DOHH2 (cell line): Measurements from ENCODE around the gene ERC2.

Experiments
- H3F3A ChIP-seq: fragments of 200-600 bp; sonication (generic), shearing (Covaris generic); 2 replicates; pipeline ENCODE4 v1.6.0; 2016; ENCODE audit warnings: antibody characterized with exemption, mild to moderate bottlenecking; ENCODE audit not compliant: control insufficient read depth, insufficient read depth
- H3K27ac ChIP-seq: fragments of 200-600 bp; sonication (generic); 2 replicates; pipeline ENCODE4 v1.5.1; 2014; ENCODE audit warnings: low read depth, mild to moderate bottlenecking, low read length, moderate library complexity
- H3K27me3 ChIP-seq: fragments of 200-600 bp; sonication (generic); 2 replicates; pipeline ENCODE4 v1.6.1; 2014; ENCODE audit warnings: mild to moderate bottlenecking, low read length, mixed read lengths; ENCODE audit not compliant: control insufficient read depth
- H3K36me3 ChIP-seq: fragments of 200-600 bp; sonication (generic); 2 replicates; pipeline ENCODE4 v1.6.1; 2014; ENCODE audit warnings: mild to moderate bottlenecking, low read length, moderate library complexity, mixed read lengths; ENCODE audit not compliant: control insufficient read depth
- H3K4me1 ChIP-seq: fragments of 200-600 bp; sonication (generic); 2 replicates; pipeline ENCODE4 v1.6.1; 2014; ENCODE audit warnings: mild to moderate bottlenecking, low read length, mixed read lengths; ENCODE audit not compliant: control insufficient read depth
- H3K4me2 ChIP-seq: fragments of 200-600 bp; sonication (generic); 2 replicates; pipeline ENCODE4 v1.6.0; 2014; ENCODE audit warnings: mild to moderate bottlenecking, low read length, moderate library complexity
- H3K4me3 ChIP-seq: fragments of 200-600 bp; sonication (generic); 2 replicates; pipeline ENCODE4 v1.5.1; 2014; ENCODE audit warnings: mild to moderate bottlenecking, low read length, mixed read lengths
- H3K79me2 ChIP-seq: fragments of 200-600 bp; sonication (generic); 2 replicates; pipeline ENCODE4 v1.6.1; 2014; ENCODE audit warnings: mild to moderate bottlenecking, low read length, mixed read lengths; ENCODE audit not compliant: control insufficient read depth
- H3K9me2 ChIP-seq: fragments of 200-600 bp; sonication (generic); replicated peaks from 2 replicates; pipeline ENCODE4 v1.6.1; 2014; ENCODE audit warnings: mild to moderate bottlenecking, low read length, mixed read lengths; ENCODE audit not compliant: control insufficient read depth
- H3K9me3 ChIP-seq: fragments of 200-600 bp; sonication (generic); 2 replicates; pipeline ENCODE4 v1.6.1; 2014; ENCODE audit warnings: antibody characterized with exemption, low read length, mixed read lengths; ENCODE audit not compliant: control insufficient read depth, insufficient read depth
- H4K20me1 ChIP-seq: fragments of 200-600 bp; sonication (generic); 2 replicates; pipeline ENCODE4 v1.6.0; 2014; ENCODE audit warnings: low read depth, mild to moderate bottlenecking, antibody characterized with exemption, low read length, moderate library complexity; ENCODE audit not compliant: control insufficient read depth, insufficient read depth
- CTCF ChIP-seq: fragments of 200-600 bp; sonication (generic); IDR thresholded peaks from one replicate; pipeline ENCODE4 v1.5.1; 2014; ENCODE audit warnings: antibody characterized with exemption, mild to moderate bottlenecking, low read depth, low read length; ENCODE audit not compliant: poor library complexity, severe bottlenecking
- EZH2phosphoT487 ChIP-seq: fragments of 200-600 bp; sonication (generic); IDR thresholded peaks from 2 replicates; pipeline ENCODE4 v1.6.1; 2017; ENCODE audit warnings: borderline replicate concordance, mild to moderate bottlenecking, antibody characterized with exemption, low read length, moderate library complexity, mixed read lengths

The ERC2 gene

GRCh38 chr3:55934771-55935170 lies 533.5 kb downstream of the ERC2 start:
- Histone ChIP-seq H3K9me3 (no peaks in the 10 kb centered on the region), H3K4me1 (no peaks in the 10 kb centered on the region), H3K27ac (no peak overlapping the region), H3K79me2 (no peaks in the 10 kb centered on the region), H3K36me3 (no peaks in the 10 kb centered on the region), H3K27me3 (no peaks in the 10 kb centered on the region), H3K4me3 (no peak overlapping the region), H4K20me1 (no peaks in the 10 kb centered on the region), H3K4me2 (no peak overlapping the region), H3F3A (no peaks in the 10 kb centered on the region), H3K9me2 (no peaks in the 10 kb centered on the region; the same call in 1 of the 2 replicates)
- no peak for TF ChIP-seq CTCF
- TF ChIP-seq EZH2phosphoT487, result no peak

DNA sequence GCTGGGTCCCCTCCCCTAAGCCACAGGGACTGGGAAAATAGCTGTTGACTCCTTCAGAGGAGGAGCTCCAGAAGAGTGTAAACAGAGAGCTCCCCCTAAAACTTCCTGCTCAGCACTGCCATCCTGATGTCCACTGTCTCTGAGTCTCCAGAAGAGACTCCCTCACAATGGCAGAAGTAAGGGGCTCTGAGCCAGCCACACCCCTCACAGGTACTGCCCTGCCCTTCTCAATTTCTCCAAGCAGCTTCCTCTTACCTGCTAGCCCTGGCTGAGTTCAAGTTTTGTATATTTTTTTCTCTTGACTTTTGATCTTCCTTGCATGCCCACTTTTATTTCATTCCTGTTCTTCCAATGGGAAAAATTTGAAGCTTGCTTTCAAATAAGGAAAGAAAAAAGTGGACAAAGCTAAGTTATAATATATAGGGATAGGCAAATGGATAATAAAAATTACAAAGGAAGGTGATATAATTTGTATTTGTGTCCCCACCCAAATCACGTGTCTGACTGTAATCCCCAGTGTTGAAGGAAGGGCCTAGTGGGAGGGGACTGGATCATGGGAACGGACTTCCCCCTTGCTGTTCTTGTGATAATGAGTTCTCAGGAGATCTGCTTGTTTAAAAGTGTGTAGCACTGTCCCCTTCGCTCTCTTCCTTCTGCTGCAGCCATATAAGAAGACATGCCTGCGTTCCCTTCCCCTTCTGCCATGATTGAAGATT lies 539.0 kb downstream of the ERC2 start:
- Histone ChIP-seq H3K4me3 (no peak overlapping the region), H3K36me3 (no peaks in the 10 kb centered on the region), H3F3A (no peaks in the 10 kb centered on the region), H4K20me1 (no peaks in the 10 kb centered on the region), H3K9me2 (no peaks in the 10 kb centered on the region; the same call in 1 of the 2 replicates), H3K9me3 (no peaks in the 10 kb centered on the region), H3K27ac (no peak overlapping the region), H3K79me2 (no peaks in the 10 kb centered on the region), H3K27me3 (no peaks in the 10 kb centered on the region), H3K4me1 (no peaks in the 10 kb centered on the region), H3K4me2 (no peak overlapping the region)
- TF ChIP-seq EZH2phosphoT487 (no peak), CTCF (no peak)

DNA sequence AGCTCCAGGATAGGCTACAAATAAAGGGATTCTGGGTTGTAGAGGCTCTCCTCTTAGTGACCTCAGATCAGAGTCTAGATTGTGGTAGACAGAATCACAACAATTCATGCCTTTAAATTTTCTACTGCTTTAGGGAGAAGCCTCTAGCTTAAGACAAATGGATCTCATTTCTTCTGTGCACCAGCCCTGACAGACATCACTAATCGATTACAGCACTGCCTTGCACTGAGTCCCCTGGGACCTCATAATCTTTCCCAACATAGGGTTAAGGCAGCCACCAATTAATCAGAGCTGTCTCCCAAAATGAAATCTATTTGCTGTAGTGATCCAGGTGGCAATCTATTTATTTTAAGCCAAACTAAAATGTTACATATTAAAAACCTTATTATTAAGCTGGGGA lies 544.6 kb downstream of the ERC2 start:
- no peaks in the 10 kb centered on the region for H3F3A ChIP-seq
- no peaks in the 10 kb centered on the region for H3K79me2 ChIP-seq
- no peaks in the 10 kb centered on the region for H3K4me1 ChIP-seq
- no peaks in the 10 kb centered on the region for H3K9me3 ChIP-seq
- H3K4me3 ChIP-seq, result no peak overlapping the region
- no peak for TF ChIP-seq CTCF
- no peak for TF ChIP-seq EZH2phosphoT487
- no peaks in the 10 kb centered on the region for H3K36me3 ChIP-seq
- no peak overlapping the region for H3K27ac ChIP-seq
- H3K27me3 ChIP-seq, result no peaks in the 10 kb centered on the region
- no peaks in the 10 kb centered on the region for H4K20me1 ChIP-seq
- no peak overlapping the region for H3K4me2 ChIP-seq
- no peaks in the 10 kb centered on the region for H3K9me2 ChIP-seq
